Trophoblast cell (in vitro differentiated cells and primary cell): ENCODE measurements around the gene KLHL40.
A peak's percentile ranks its signal among the peaks of the same experiment; 100 is the strongest.

ENCODE experiments used
- DNase-seq, 2 donors: peaks; one replicate each; pipeline ENCODE4 v3.0.0-alpha.2; 2016
- H2AFZ ChIP-seq: 2 replicates; pipeline ENCODE4 v1.6.1; 2013; ENCODE audit warnings: low read length, moderate library complexity, mild to moderate bottlenecking; ENCODE audit not compliant: insufficient read depth, poor library complexity
- H2AK5ac ChIP-seq: 2 replicates; pipeline ENCODE4 v1.6.1; 2013; ENCODE audit warnings: mild to moderate bottlenecking, low read length
- H2BK120ac ChIP-seq: 2 replicates; pipeline ENCODE4 v1.6.1; 2013; ENCODE audit warnings: low read length, mild to moderate bottlenecking, moderate library complexity; ENCODE audit not compliant: insufficient read depth, poor library complexity
- H2BK12ac ChIP-seq: 2 replicates; pipeline ENCODE4 v1.6.1; 2013; ENCODE audit warnings: mild to moderate bottlenecking, low read length, moderate library complexity
- H2BK5ac ChIP-seq: 2 replicates; pipeline ENCODE4 v1.6.1; 2013; ENCODE audit warnings: low read length, low read depth, moderate library complexity, mild to moderate bottlenecking; ENCODE audit not compliant: poor library complexity
- H3K14ac ChIP-seq: 2 replicates; pipeline ENCODE4 v1.6.1; 2013; ENCODE audit warnings: mild to moderate bottlenecking, low read length
- H3K18ac ChIP-seq: 2 replicates; pipeline ENCODE4 v1.6.1; 2013; ENCODE audit warnings: mild to moderate bottlenecking, low read length
- H3K23ac ChIP-seq: 2 replicates; pipeline ENCODE4 v1.6.1; 2013; ENCODE audit warnings: low read length
- H3K27ac ChIP-seq: 2 replicates; pipeline ENCODE4 v1.5.1; 2013; ENCODE audit warnings: low read depth, mild to moderate bottlenecking, inconsistent platforms, low read length, moderate library complexity
- H3K27me3 ChIP-seq: 2 replicates; pipeline ENCODE4 v1.6.1; 2013; ENCODE audit warnings: inconsistent platforms, mild to moderate bottlenecking, low read length, moderate library complexity; ENCODE audit not compliant: insufficient read depth
- H3K36me3 ChIP-seq, 2 experiments: 1 replicate in 1 of 2; 2 replicates in 1 of 2; pipeline ENCODE4 v1.6.1; 2013; ENCODE audit warnings: low read length in 2 of 2, mild to moderate bottlenecking in 2 of 2, moderate library complexity in 1 of 2; ENCODE audit not compliant: insufficient read depth in 2 of 2, control insufficient read depth in 1 of 2
- H3K4ac ChIP-seq: 2 replicates; pipeline ENCODE4 v1.6.1; 2013; ENCODE audit warnings: low read depth, mild to moderate bottlenecking, low read length, moderate library complexity
- H3K4me1 ChIP-seq, 2 experiments: 1 replicate in 1 of 2; 2 replicates in 1 of 2; pipeline ENCODE4 v1.6.1; 2013; ENCODE audit warnings: low read length in 2 of 2, mild to moderate bottlenecking in 2 of 2, moderate library complexity in 1 of 2; ENCODE audit not compliant: insufficient read depth in 2 of 2, control insufficient read depth in 1 of 2
- H3K4me2 ChIP-seq: 2 replicates; pipeline ENCODE4 v1.6.1; 2013; ENCODE audit warnings: inconsistent platforms, mild to moderate bottlenecking, low read length, moderate library complexity
- H3K4me3 ChIP-seq: 2 replicates; pipeline ENCODE4 v1.5.1; 2013; ENCODE audit warnings: mild to moderate bottlenecking, low read depth, low read length, inconsistent platforms
- H3K79me1 ChIP-seq: one replicate; pipeline ENCODE4 v1.6.1; 2013; ENCODE audit warnings: low read length
- H3K79me2 ChIP-seq: 2 replicates; pipeline ENCODE4 v1.6.1; 2013; ENCODE audit warnings: low read length, mild to moderate bottlenecking; ENCODE audit not compliant: control insufficient read depth, insufficient read depth, poor library complexity
- H3K9ac ChIP-seq: 2 replicates; pipeline ENCODE4 v1.6.1; 2013; ENCODE audit warnings: mild to moderate bottlenecking, low read length
- H3K9me3 ChIP-seq: 2 replicates; pipeline ENCODE4 v1.6.1; 2013; ENCODE audit warnings: low read depth, mild to moderate bottlenecking, control low read depth, inconsistent platforms, low read length; ENCODE audit not compliant: insufficient read depth
- H4K12ac ChIP-seq: 2 replicates; pipeline ENCODE4 v1.6.1; 2013; ENCODE audit warnings: low read depth, mild to moderate bottlenecking, low read length, moderate library complexity
- H4K8ac ChIP-seq: 2 replicates; pipeline ENCODE4 v1.6.1; 2013; ENCODE audit warnings: low read depth, mild to moderate bottlenecking, low read length, moderate library complexity
- H4K91ac ChIP-seq: one replicate; pipeline ENCODE4 v1.6.1; 2013; ENCODE audit warnings: low read depth, mild to moderate bottlenecking, low read length, moderate library complexity
- WGBS: extraction: QIAGEN DNeasy Blood & Tissue Kit; methylation state at CpG from one replicate; pipeline ENCODE4 v1.1.7; 2013; ENCODE audit warnings: missing lambda C conversion rate; ENCODE audit not compliant: insufficient read length, insufficient coverage; ENCODE audit errors: extremely low coverage; 5-methylcytosine and 5-hydroxymethylcytosine counted together

KLHL40 gene

DNA sequence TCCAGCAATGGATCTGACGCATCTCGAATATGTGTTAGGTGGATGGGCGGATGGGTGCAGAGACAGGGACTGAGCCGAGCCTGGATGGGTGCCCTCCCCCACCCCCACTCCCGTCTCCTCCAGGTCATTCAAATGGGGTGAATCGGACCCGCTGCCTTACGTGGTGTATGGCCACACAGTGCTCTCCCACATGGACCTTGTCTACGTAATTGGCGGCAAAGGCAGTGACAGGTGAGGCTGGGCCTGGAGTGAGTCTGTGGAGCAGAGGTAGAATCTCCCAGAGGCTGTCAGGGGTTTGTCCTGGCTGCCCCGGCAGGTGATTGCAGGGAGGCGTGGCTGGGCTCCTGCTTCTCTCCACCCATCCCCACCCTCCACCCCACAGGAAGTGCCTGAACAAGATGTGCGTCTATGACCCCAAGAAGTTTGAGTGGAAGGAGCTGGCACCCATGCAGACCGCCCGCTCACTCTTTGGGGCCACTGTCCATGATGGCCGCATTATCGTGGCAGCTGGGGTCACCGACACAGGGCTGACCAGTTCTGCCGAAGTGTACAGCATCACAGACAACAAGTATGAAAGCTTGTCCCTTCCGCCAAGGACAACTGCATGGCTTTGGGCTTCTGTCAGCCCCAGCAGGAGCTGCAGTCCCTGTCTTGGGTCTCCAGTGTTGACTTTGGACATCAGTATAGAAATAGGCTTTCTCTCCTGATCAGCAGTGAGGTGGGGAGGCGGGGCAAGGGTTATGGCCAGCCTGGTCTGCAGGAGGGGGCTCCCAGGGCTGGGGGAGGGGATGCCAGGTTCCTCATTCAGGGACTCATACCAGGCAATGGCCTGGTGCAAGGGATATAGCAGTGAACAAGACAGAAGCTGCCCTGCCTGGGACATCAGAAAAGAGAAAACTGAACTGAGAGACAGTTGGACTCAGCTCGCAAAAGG lies 3.4 kb downstream of the KLHL40 start:
- Histone ChIP-seq H3K18ac (no peak overlapping the region), H3K4me3 (no peak overlapping the region), H3K27me3 (no peaks in the 10 kb centered on the region), H3K79me1 (no peaks in the 10 kb centered on the region), H3K4me1 (peaks cover 0 to 2% of the 10 kb centered on the region in 2 experiments), H3K79me2 (no peaks in the 10 kb centered on the region), H3K9me3 (peaks cover 12% of the 10 kb centered on the region), H3K4ac (no peak overlapping the region), H4K8ac (no peak overlapping the region), H4K12ac (no peak overlapping the region), H2AFZ (no peak overlapping the region), H2BK120ac (no peak overlapping the region), H2BK12ac (no peak overlapping the region), H2AK5ac (no peak overlapping the region), H3K36me3 (no peaks in the 10 kb centered on the region), H3K4me2 (no peak overlapping the region), H3K27ac (no peak overlapping the region), H3K14ac (no peak overlapping the region), H2BK5ac (no peak overlapping the region), H3K9ac (no peak overlapping the region), H4K91ac (no peak overlapping the region), H3K23ac (no peak overlapping the region)
- WGBS = no CpG with 5 or more reads among the region's 22 CpGs
- DNase-seq = no peak

- H3K79me2 ChIP-seq = no peaks in the 10 kb centered on the region
- no peaks in the 10 kb centered on the region for H3K79me1 ChIP-seq
- H2BK12ac ChIP-seq = no peak overlapping the region
- peaks cover 0 to 1% of the 10 kb centered on the region in 2 experiments for H3K4me1 ChIP-seq
- H3K27me3 ChIP-seq = no peaks in the 10 kb centered on the region
- no peak overlapping the region for H3K18ac ChIP-seq
- H2AK5ac ChIP-seq = no peak overlapping the region
- WGBS = no CpG with 5 or more reads among the region's 9 CpGs
- H3K4me2 ChIP-seq = no peak overlapping the region
- H2AFZ ChIP-seq = no peak overlapping the region
- no peak overlapping the region for H2BK120ac ChIP-seq
- no peak overlapping the region for H4K12ac ChIP-seq
- no peak for DNase-seq
- no peaks in the 10 kb centered on the region for H3K36me3 ChIP-seq
- H3K23ac ChIP-seq = no peak overlapping the region
- H3K9me3 ChIP-seq = peaks cover 12% of the 10 kb centered on the region
- no peak overlapping the region for H3K4me3 ChIP-seq
- H4K91ac ChIP-seq = no peak overlapping the region
- H3K14ac ChIP-seq = no peak overlapping the region
- H3K4ac ChIP-seq = no peak overlapping the region
- no peak overlapping the region for H2BK5ac ChIP-seq
- H4K8ac ChIP-seq = no peak overlapping the region
- no peak overlapping the region for H3K9ac ChIP-seq
- no peak overlapping the region for H3K27ac ChIP-seq
Observed at GRCh38 chr3:42689421-42690014, 4.2 kb downstream of the KLHL40 start.

DNA sequence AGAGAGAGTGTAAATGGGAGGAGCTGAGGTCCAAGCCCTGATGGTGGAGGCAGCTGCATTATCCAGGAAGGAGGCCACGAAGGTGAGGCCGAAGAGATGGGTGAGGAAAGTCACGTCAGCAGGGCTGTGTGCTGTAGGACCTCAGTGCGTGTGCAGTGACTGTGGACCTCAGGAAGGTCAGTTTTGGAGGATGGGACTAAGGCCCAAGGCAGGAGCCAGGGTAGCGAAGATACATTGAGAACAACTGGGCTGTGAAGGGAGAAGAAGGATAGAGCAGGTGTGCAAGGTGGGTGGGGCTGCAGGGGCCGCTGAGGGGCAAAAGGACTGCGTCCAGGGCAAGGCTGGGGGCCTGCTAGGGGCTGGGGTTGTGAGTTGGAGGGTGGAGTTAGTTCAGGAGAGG lies 4.9 kb downstream of the KLHL40 start:
- H3K14ac ChIP-seq = no peak overlapping the region
- WGBS = no CpG with 5 or more reads among the region's 7 CpGs
- H3K79me2 ChIP-seq = no peaks in the 10 kb centered on the region
- no peak overlapping the region for H4K91ac ChIP-seq
- no peak overlapping the region for H2BK5ac ChIP-seq
- peaks cover 12% of the 10 kb centered on the region for H3K9me3 ChIP-seq
- no peak overlapping the region for H3K18ac ChIP-seq
- H2AFZ ChIP-seq = no peak overlapping the region
- no peaks in the 10 kb centered on the region for H3K79me1 ChIP-seq
- no peaks in the 10 kb centered on the region for H3K27me3 ChIP-seq
- DNase-seq = no peak
- no peak overlapping the region for H2AK5ac ChIP-seq
- no peaks in the 10 kb centered on the region for H3K4me1 ChIP-seq
- H4K12ac ChIP-seq = no peak overlapping the region
- no peaks in the 10 kb centered on the region for H3K36me3 ChIP-seq
- H3K4me2 ChIP-seq = no peak overlapping the region
- no peak overlapping the region for H4K8ac ChIP-seq
- no peak overlapping the region for H3K4me3 ChIP-seq
- no peak overlapping the region for H3K9ac ChIP-seq
- no peak overlapping the region for H2BK120ac ChIP-seq
- H3K27ac ChIP-seq = no peak overlapping the region
- peak overlapping the region; percentile 63 for H3K23ac ChIP-seq
- no peak overlapping the region for H2BK12ac ChIP-seq
- no peak overlapping the region for H3K4ac ChIP-seq

- H2AK5ac ChIP-seq = no peak overlapping the region
- H3K9ac ChIP-seq = no peak overlapping the region
- no CpG with 5 or more reads among the region's 10 CpGs for WGBS
- no peak overlapping the region for H3K18ac ChIP-seq
- no peak overlapping the region for H4K91ac ChIP-seq
- no peak overlapping the region for H3K4ac ChIP-seq
- no peak overlapping the region for H4K8ac ChIP-seq
- H3K4me2 ChIP-seq = no peak overlapping the region
- no peaks in the 10 kb centered on the region for H3K79me2 ChIP-seq
- peak overlapping the region; percentile 30 for H3K4me3 ChIP-seq
- H3K14ac ChIP-seq = no peak overlapping the region
- H3K27me3 ChIP-seq = no peaks in the 10 kb centered on the region
- no peak overlapping the region for H2BK5ac ChIP-seq
- no peak overlapping the region for H2BK120ac ChIP-seq
- no peak for DNase-seq
- H3K36me3 ChIP-seq = no peaks in the 10 kb centered on the region
- no peak overlapping the region for H3K23ac ChIP-seq
- H2AFZ ChIP-seq = no peak overlapping the region
- peaks cover 11% of the 10 kb centered on the region for H3K9me3 ChIP-seq
- no peak overlapping the region for H4K12ac ChIP-seq
- H3K27ac ChIP-seq = no peak overlapping the region
- H2BK12ac ChIP-seq = no peak overlapping the region
- no peaks in the 10 kb centered on the region for H3K79me1 ChIP-seq
- H3K4me1 ChIP-seq = no peaks in the 10 kb centered on the region
Observed at GRCh38 chr3:42690766-42691680, 5.7 kb downstream of the KLHL40 start.
